ENCODE measurements around the gene C13orf46. TPM values are rescaled to one million over a fixed set of nuclear protein-coding genes. Genes with fewer than 3 reads are reported as not detected.

C13orf46 gene
- total RNA-seq, 4 donors from 2014 or later, result 0.31 to 6.6 (median 5.9) TPM; not detected in 1

- WGBS, 2 donors (ENCODE audit: low coverage in 1 of 2), result 73 to 86% methylated on average over 1 to 8 of the region's 20 CpGs
- TF ChIP-seq POLR2AphosphoS5 (IDR thresholded peaks at IDR 0.05) (no peak), EP300 (IDR thresholded peaks at IDR 0.05) (no peak), POLR2A (IDR thresholded peaks at IDR 0.05) (no peak)
- TF ChIP-seq, protein P1, sequence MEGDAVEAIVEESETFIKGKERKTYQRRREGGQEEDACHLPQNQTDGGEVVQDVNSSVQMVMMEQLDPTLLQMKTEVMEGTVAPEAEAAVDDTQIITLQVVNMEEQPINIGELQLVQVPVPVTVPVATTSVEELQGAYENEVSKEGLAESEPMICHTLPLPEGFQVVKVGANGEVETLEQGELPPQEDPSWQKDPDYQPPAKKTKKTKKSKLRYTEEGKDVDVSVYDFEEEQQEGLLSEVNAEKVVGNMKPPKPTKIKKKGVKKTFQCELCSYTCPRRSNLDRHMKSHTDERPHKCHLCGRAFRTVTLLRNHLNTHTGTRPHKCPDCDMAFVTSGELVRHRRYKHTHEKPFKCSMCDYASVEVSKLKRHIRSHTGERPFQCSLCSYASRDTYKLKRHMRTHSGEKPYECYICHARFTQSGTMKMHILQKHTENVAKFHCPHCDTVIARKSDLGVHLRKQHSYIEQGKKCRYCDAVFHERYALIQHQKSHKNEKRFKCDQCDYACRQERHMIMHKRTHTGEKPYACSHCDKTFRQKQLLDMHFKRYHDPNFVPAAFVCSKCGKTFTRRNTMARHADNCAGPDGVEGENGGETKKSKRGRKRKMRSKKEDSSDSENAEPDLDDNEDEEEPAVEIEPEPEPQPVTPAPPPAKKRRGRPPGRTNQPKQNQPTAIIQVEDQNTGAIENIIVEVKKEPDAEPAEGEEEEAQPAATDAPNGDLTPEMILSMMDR (IDR thresholded peaks at IDR 0.05), result no peak
- Histone ChIP-seq H3K27me3 (no peaks in the 10 kb centered on the region), H3K9me3 (no peaks in the 10 kb centered on the region), H3K4me3 (no peak overlapping the region), H3K27ac (no peak overlapping the region), H3K36me3 (peaks cover 0 to 10% of the 10 kb centered on the region in 2 donors), H3K4me1 (peaks cover 0 to 16% (median 8%) of the 10 kb centered on the region in 3 donors)
- ATAC-seq, result no peak
Observed at GRCh38 chr13:113954046-113954835, 19.6 kb downstream of the C13orf46 start.

- no CpG with 5 or more reads among the region's 16 CpGs for WGBS, 2 donors (ENCODE audit: low coverage in 1 of 2)
- TF ChIP-seq EP300 (IDR thresholded peaks at IDR 0.05) (no peak), POLR2A (IDR thresholded peaks at IDR 0.05) (no peak), POLR2AphosphoS5 (IDR thresholded peaks at IDR 0.05) (no peak)
- TF ChIP-seq, protein P1 (IDR thresholded peaks at IDR 0.05), result no peak
- no peak for ATAC-seq
Observed at GRCh38 chr13:113953561-113953960, 20.3 kb downstream of the C13orf46 start.

DNA sequence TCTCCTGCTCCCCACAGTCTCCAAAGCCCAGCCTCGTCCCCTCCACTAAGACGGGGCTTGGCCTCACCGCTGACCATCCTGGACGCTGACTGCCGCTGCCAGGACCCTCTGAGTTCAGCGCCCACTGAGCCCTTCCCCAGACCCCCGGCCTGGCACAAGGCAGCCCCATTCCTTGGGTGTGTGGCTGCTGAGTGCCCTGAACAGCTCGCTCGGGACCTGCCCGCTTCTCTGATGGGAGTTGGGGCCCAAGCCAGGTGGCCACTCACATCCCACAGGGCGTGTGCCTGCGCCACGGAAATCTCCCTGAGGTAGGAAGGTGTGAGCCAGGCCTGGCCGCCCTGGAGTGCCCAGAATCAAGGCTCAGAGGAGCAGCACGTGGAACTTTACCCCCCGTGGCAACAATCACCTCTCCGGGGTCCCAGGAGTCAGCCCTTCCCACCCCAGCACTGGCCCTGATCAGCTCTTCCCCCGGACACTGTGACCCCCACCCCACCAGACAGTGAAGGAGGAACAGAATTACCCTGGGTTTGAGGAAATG lies 20.8 kb downstream of the C13orf46 start:
- Histone ChIP-seq H3K4me1 (peaks cover 0 to 16% (median 8%) of the 10 kb centered on the region in 3 donors), H3K4me3 (no peak overlapping the region), H3K9me3 (no peaks in the 10 kb centered on the region), H3K27ac (no peak overlapping the region), H3K27me3 (no peaks in the 10 kb centered on the region), H3K36me3 (peaks cover 0 to 10% of the 10 kb centered on the region in 2 donors)
- no peak for ATAC-seq
- whole genome bisulfite sequencing, 2 donors (ENCODE audit: low coverage in 1 of 2), result no CpG with 5 or more reads among the region's 18 CpGs
- TF ChIP-seq POLR2A (IDR thresholded peaks at IDR 0.05) (no peak), POLR2AphosphoS5 (IDR thresholded peaks at IDR 0.05) (no peak), EP300 (IDR thresholded peaks at IDR 0.05) (no peak)
- TF ChIP-seq, protein P1 (IDR thresholded peaks at IDR 0.05), result no peak

More at GRCh38 chr13:113953561-113953960, 20.3 kb downstream of the C13orf46 start:
- Histone ChIP-seq H3K4me3 (no peak overlapping the region), H3K9me3 (no peaks in the 10 kb centered on the region), H3K27ac (no peak overlapping the region), H3K27me3 (no peaks in the 10 kb centered on the region), H3K36me3 (peaks cover 0 to 10% of the 10 kb centered on the region in 2 donors), H3K4me1 (peaks cover 0 to 16% (median 8%) of the 10 kb centered on the region in 3 donors)

DNA sequence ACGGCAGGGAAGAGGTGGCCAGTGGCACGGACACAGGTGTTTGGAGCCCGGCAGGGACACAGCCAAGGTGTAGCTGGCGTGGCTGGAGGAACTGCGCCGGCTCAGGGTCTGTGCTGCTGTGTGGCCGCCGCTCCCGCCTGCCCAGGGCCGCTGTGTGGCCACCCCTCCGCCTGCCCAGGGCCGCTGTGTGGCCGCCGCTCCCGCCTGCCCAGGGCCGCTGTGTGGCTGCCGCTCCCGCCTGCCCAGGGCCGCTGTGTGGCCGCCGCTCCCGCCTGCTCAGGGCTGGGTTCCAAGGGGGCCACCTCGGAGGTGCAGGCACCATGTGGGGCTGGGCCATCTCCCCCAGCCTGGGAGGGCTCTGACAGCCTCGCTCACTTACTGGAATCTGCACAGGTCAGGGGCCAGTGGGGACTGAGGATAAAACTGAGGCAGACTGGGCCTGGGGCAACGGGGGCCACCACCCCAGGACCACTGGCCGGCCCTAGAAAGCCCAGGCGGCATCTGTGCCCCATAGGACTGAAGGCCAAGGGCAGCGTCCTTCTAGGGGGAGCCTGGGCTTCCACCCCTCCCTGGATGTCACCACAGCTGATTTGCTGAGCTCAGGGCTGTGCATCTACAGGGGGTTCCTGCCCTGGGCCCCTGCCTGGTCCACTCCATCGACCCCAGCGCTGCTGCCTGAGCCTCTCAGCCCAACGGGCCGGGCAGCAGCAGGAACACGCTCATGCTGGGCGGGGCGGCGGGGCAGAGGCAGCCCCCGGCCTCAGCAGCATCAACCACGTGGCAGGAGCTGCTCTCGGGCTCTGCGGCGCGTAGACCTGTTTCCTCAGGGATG lies 21.5 kb downstream of the C13orf46 start:
- Histone ChIP-seq H3K36me3 (peaks cover 0 to 10% of the 10 kb centered on the region in 2 donors), H3K27ac (no peak overlapping the region), H3K4me3 (no peak overlapping the region), H3K27me3 (no peaks in the 10 kb centered on the region), H3K4me1 (peaks cover 0 to 21% (median 8%) of the 10 kb centered on the region in 3 donors), H3K9me3 (no peaks in the 10 kb centered on the region)
- no CpG with 5 or more reads among the region's 42 CpGs for WGBS, 2 donors (ENCODE audit: low coverage in 1 of 2)
- no peak for ATAC-seq
- no peak for TF ChIP-seq POLR2AphosphoS5 (IDR thresholded peaks at IDR 0.05)
- TF ChIP-seq EP300 (IDR thresholded peaks at IDR 0.05), result no peak
- TF ChIP-seq, protein P1 (IDR thresholded peaks at IDR 0.05), result no peak
- no peak for TF ChIP-seq POLR2A (IDR thresholded peaks at IDR 0.05)

All from gastroesophageal sphincter (tissue), 4 donors.